Osteoblast (primary cell): Measurements from ENCODE around the gene BCAT1. TPM values are rescaled to one million over a fixed set of nuclear protein-coding genes. Genes with fewer than 3 reads are reported as not detected.

Experiments
- DNase-seq: peaks from one replicate; pipeline ENCODE4 v3.0.0; 2011; ENCODE audit warnings: low spot score, mixed read lengths; ENCODE audit not compliant: insufficient read length; ENCODE audit errors: missing footprints
- H2AFZ ChIP-seq: 2 replicates; pipeline ENCODE4 v1.6.0; 2011; ENCODE audit warnings: mild to moderate bottlenecking, low read length
- H3K27ac ChIP-seq: 2 replicates; pipeline ENCODE4 v1.5.1; 2011; ENCODE audit warnings: mild to moderate bottlenecking, low read depth, low read length, moderate library complexity
- H3K27me3 ChIP-seq: 2 replicates; pipeline ENCODE4 v1.6.0; 2012; ENCODE audit warnings: mild to moderate bottlenecking, control low read depth, inconsistent platforms, low read length, moderate library complexity; ENCODE audit not compliant: insufficient read depth
- H3K36me3 ChIP-seq: 2 replicates; pipeline ENCODE4 v1.5.1; 2011; ENCODE audit warnings: mild to moderate bottlenecking, low read length, control low read depth, moderate library complexity; ENCODE audit not compliant: insufficient read depth
- H3K4me1 ChIP-seq: 2 replicates; pipeline ENCODE4 v1.5.1; 2011; ENCODE audit warnings: mild to moderate bottlenecking, low read length, control low read depth, moderate library complexity; ENCODE audit not compliant: insufficient read depth
- H3K4me2 ChIP-seq: 2 replicates; pipeline ENCODE4 v1.6.0; 2011; ENCODE audit warnings: mild to moderate bottlenecking, low read length; ENCODE audit not compliant: insufficient read depth
- H3K4me3 ChIP-seq: fragments of 200-600 bp; sonication (generic); 3 replicates; pipeline ENCODE4 v1.5.1; 2012; ENCODE audit warnings: mild to moderate bottlenecking, low read length, inconsistent platforms; ENCODE audit not compliant: insufficient read depth
- H3K79me2 ChIP-seq: 2 replicates; pipeline ENCODE4 v1.6.0; 2012; ENCODE audit warnings: mild to moderate bottlenecking, low read length, control low read depth, inconsistent platforms; ENCODE audit not compliant: insufficient read depth
- H3K9me3 ChIP-seq: 2 replicates; pipeline ENCODE4 v1.5.1; 2011; ENCODE audit warnings: low read depth, low read length, control low read depth
- H4K20me1 ChIP-seq: 2 replicates; pipeline ENCODE4 v1.6.0; 2012; ENCODE audit warnings: mild to moderate bottlenecking, low read length, control low read depth; ENCODE audit not compliant: insufficient read depth
- total RNA-seq: library from RNA; depleted of rRNA; stranded (reverse); fragments of >200 nt; gene quantifications from 2 replicates; pipeline ENCODE4 v1.2.3, GENCODE V29; 2012
- TF ChIP-seq, protein P1 (sequence below): IDR thresholded peaks from 2 replicates; pipeline ENCODE4 v1.5.1; 2011; ENCODE audit warnings: mild to moderate bottlenecking, low read depth, low read length, moderate library complexity; ENCODE audit errors: extremely low read depth

Gene BCAT1
- total RNA-seq, 1 donor: 273 TPM

DNA sequence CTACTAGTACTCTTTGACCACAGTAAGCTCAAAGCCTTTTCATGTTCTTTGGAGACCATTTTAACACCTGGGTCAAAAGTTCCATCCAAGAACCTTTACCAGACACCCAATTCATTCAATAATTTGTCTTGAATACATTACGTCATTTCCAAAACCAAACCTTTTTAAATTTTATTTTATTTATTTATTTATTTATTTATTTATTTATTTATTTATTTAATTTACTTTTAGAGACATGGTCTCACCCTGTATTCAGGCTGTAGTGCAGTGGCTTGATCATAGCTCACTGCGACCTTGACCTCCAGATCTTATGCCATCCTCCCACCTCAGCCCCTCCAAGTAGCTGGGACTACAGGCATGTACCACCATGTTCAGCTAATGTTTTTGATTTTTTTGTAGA, 113.5 kb downstream of the BCAT1 start:
- H2AFZ ChIP-seq: no peak overlapping the region
- H3K9me3 ChIP-seq: no peaks in the 10 kb centered on the region
- no peak for DNase-seq
- H3K4me2 ChIP-seq: no peak overlapping the region
- no peaks in the 10 kb centered on the region for H3K27me3 ChIP-seq
- no peak overlapping the region for H3K27ac ChIP-seq
- no peak overlapping the region for H3K4me3 ChIP-seq
- no peaks in the 10 kb centered on the region for H3K79me2 ChIP-seq
- H4K20me1 ChIP-seq: no peaks in the 10 kb centered on the region
- H3K4me1 ChIP-seq: peaks cover 27% of the 10 kb centered on the region
- TF ChIP-seq, protein P1, sequence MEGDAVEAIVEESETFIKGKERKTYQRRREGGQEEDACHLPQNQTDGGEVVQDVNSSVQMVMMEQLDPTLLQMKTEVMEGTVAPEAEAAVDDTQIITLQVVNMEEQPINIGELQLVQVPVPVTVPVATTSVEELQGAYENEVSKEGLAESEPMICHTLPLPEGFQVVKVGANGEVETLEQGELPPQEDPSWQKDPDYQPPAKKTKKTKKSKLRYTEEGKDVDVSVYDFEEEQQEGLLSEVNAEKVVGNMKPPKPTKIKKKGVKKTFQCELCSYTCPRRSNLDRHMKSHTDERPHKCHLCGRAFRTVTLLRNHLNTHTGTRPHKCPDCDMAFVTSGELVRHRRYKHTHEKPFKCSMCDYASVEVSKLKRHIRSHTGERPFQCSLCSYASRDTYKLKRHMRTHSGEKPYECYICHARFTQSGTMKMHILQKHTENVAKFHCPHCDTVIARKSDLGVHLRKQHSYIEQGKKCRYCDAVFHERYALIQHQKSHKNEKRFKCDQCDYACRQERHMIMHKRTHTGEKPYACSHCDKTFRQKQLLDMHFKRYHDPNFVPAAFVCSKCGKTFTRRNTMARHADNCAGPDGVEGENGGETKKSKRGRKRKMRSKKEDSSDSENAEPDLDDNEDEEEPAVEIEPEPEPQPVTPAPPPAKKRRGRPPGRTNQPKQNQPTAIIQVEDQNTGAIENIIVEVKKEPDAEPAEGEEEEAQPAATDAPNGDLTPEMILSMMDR: no peak
- H3K36me3 ChIP-seq: peaks cover 10% of the 10 kb centered on the region

DNA sequence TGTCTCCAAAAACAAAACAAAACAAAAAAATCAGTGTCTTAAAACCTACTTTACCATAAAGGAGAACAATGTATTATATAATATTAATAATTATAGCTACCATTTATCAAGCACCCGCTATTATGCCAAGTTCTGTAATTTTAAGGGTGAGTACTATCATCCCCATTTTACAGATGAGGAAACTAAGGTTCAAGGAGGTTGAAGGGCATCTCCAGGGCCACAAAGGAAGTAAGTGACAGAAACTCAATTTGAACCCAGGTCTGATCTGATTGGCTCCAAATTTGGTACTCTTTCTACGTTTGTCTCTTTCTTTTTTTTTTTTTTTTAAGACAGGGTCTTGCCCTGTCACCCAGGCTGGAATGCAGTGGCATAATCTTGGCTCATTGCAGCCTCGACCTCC, 115.4 kb downstream of the BCAT1 start:
- Histone ChIP-seq H3K27me3 (no peaks in the 10 kb centered on the region), H3K4me3 (no peak overlapping the region)
- TF ChIP-seq, protein P1: no peak

DNA sequence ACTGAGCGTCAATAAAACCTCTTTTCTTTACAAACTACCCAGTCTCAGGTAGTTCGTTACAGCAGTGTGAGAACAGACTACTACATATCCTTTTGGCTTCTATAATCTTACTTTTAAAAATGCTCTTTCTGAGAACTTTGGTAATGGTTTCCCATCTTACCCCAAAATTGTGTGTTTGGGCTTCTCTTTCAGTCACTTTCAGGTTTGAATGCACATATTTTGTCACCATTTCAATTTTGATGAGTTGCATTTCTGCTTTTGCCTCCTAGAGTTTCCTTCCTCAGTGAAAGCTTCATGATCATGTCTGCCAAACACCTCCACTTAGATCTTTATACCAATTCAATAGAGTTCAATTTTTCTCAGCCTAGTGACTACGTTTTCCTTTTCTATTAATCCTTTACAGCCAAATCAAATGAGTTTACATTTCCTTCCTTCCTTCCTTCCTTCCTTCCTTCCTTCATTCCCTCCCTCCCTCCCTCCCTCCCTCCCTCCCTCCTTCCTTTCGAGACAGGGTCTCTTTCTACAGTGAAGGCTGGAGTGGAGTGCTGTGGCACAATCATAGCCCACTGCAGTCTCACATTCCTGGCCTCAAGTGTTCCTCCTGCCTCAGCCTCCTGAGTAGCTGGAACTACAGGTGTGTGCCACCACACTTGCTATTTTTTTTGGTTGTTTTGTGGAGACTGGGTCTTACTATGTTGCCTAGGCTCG, 124.9 kb downstream of the BCAT1 start:
- TF ChIP-seq, protein P1: no peak

More for the DNA sequence above, 115.4 kb downstream of the BCAT1 start:
- no peaks in the 10 kb centered on the region for H3K79me2 ChIP-seq
- H3K4me1 ChIP-seq: peaks cover 9% of the 10 kb centered on the region
- H2AFZ ChIP-seq: no peak overlapping the region
- H4K20me1 ChIP-seq: no peaks in the 10 kb centered on the region
- no peak for DNase-seq
- no peak overlapping the region for H3K27ac ChIP-seq
- H3K36me3 ChIP-seq: peaks cover 10% of the 10 kb centered on the region
- H3K4me2 ChIP-seq: no peak overlapping the region
- no peaks in the 10 kb centered on the region for H3K9me3 ChIP-seq

DNA sequence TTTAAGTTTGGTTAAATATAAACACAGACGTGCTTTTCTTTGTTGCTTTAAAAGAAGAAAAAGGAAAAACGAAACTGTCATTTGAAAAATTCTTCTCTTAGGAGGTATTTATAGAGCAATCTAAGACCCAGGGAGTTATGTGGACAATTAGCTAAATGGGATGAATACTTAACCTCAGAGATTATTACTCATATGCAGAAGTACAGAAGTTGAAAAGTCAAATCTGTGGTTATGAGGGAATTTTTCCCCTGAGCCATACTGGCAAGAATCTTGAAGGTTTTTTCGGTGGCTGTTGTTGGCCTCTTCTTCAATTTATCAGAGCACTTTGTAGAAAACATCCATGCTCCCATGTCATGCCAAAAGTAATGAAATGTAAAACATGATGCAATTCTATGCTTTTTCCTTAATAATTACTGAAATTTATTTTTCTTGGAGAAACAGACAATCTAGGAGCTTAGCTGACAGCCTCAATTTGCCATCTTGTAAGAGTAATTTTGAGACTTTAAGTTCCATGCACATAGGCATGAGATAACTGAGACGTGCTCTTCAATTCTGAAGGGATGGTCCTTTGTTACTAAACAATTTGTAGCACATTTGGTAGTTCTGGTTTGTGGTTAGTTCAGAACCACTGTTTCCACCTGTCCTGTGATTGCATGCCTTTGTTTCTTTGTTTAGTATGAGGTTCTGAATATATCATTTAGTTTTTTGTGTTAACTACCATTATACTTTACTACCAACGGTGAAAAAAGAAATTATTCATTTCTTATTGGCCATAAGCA, 126.6 kb downstream of the BCAT1 start:
- Histone ChIP-seq H4K20me1 (peaks cover 9% of the 10 kb centered on the region), H3K27me3 (no peaks in the 10 kb centered on the region), H3K79me2 (no peaks in the 10 kb centered on the region), H3K4me3 (peak overlapping the region; percentile 44), H3K36me3 (peaks cover 21% of the 10 kb centered on the region), H3K9me3 (no peaks in the 10 kb centered on the region), H3K4me1 (peaks cover 25% of the 10 kb centered on the region), H3K4me2 (peak overlapping the region; percentile 84), H2AFZ (no peak overlapping the region), H3K27ac (peak overlapping the region; percentile 89)
- no peak for DNase-seq
- TF ChIP-seq, protein P1: no peak

More for the DNA sequence above, 124.9 kb downstream of the BCAT1 start:
- Histone ChIP-seq H2AFZ (no peak overlapping the region), H3K4me3 (no peak overlapping the region), H3K79me2 (no peaks in the 10 kb centered on the region), H3K4me1 (peaks cover 25% of the 10 kb centered on the region), H3K4me2 (no peak overlapping the region), H4K20me1 (peaks cover 9% of the 10 kb centered on the region), H3K36me3 (peaks cover 24% of the 10 kb centered on the region), H3K9me3 (no peaks in the 10 kb centered on the region), H3K27ac (no peak overlapping the region), H3K27me3 (no peaks in the 10 kb centered on the region)
- DNase-seq: no peak
